TTC549 (cell line): ENCODE results near the gene CDK14.
"Not testable (repeated sequence)": the region's sequence is repeated elsewhere in the genome, so short reads cannot be mapped to it uniquely, and the experiment has no call there.

Experiments used
- FAIRE-seq: peaks from 2 replicates; lab custom pipeline; 2012; peaks lifted over from hg19 to GRCh38; lab: Jason Lieb, UNC

The CDK14 gene

DNA sequence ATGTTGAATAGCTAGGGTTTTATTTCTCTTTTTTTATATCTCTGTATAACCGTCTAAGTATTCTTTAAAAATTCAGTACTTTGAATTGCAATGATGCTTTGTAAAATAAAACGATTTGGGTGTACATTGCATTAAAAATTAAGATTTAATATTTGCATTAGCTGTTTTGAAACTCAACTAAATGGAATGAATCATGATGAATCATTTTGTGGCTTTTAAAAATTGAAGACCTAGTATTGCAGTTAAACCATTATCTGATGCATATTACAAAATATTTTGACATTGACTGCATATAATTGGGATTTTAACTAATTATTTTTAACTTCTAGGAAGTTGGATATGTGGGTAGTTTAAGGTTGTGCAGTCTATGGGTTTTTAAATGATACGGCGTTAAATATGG, 314.0 kb downstream of the CDK14 start:
- FAIRE-seq: no peak

DNA sequence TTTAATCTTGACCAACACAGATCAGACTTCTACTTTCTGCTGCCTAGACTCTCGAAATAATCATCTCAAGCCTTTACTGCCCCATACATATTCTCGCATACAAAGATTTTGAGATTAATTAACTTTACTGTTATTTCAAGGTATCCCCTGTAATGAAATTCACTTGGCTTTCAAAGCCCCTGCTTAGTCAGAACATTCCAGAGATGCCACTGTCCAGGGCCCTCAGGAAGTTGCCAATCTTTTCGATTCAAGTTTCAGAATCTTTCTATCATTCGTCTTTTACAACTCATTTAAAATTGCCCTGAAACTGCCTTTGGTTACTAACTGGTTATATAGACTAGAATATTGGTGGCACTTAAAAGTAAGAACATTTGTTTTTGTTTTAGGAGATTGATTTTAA, 320.2 kb downstream of the CDK14 start:
- FAIRE-seq: no peak

DNA sequence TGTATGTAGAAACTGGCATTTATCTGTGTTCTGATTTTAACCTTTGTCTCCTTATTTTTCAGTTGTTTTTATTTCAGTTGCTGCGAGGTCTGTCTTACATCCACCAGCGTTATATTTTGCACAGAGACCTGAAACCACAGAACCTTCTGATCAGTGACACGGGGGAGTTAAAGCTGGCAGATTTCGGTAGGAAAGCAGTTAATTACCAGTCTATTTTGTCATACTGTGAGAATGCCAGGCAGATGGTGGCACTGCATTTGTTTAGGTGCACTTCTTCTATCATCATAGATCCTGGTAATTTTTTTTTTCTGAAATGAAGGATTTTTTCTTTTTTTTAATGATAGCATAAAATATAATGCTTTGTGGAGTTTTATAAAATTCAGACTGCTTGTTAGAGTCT, 321.4 kb downstream of the CDK14 start:
- no peak for FAIRE-seq

DNA sequence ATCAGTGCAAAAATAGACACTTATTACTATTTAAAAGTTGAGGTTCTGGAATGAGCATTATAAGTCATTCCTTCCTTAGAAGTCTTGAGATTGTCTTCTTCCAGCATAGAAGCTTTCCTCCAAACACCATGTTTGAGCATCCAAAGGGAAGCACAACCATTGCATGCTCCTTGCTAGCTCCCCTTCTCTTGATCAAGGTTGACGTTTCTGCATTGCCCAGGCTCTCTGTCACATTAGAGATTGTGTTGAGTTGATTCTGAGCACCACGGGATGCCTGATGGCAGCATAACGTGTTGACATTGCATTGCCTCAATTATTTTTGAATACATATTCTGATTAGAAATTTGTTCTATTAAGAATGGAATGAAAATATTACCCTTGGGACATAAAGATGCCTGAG, 322.2 kb downstream of the CDK14 start:
- FAIRE-seq: no peak

DNA sequence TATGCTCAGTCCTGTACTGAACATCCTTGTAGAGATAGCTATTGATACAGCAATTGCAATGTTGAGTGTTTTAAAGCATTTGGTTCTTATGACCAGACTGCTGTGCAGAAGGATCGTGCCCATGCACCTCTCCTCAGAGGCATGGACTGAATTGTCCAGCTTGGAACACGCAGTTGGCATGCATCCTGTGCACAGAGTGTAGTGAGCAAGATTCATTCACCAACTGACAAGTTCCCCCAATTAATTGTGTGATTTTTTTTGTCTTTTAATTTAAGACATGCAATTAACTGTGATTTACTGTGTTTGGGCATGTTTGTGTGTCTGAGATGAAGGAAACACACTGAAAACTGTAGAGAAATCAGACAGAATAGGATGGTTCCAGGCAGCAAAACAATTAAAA, 323.7 kb downstream of the CDK14 start:
- FAIRE-seq: no peak

DNA sequence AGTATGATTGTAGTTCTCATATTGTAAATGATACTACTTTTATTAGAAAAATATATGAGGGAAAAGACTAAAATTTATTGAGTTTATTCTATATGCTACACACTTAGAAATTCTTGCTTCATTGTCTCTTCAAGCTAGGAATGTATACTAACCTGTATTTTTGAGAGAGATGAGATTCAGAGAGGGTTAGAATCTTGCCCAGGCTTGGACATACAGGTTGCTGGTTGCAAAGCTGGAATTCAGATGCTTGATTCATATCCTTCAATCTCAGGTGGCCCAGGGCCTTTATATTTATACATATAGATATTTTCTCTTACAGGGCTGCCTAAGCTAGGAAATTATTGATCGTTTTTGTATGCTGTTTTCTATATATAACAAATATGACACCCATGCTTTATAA, 324.2 kb downstream of the CDK14 start:
- FAIRE-seq: no peak

DNA sequence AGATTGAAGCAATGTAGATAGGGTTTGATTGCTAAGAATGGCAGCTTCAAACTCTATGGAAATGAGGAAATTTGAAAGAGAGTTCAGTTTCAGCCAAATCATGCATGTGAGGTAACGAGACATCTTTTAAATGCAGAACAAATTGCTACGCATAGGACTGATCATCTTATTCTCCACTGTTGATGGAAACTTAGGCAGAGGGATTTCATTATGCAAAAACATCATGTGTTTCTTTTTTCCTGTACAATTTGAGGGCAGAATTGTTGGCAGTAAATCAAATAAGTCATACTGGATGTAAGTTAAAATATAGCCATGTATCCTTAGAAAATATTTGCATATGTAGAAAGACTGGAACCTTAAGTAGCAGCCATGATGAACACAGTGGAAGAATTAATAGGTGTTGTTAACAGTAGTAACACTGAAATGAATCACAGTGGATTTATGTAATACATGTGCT, 327.4 kb downstream of the CDK14 start:
- FAIRE-seq: no peak

DNA sequence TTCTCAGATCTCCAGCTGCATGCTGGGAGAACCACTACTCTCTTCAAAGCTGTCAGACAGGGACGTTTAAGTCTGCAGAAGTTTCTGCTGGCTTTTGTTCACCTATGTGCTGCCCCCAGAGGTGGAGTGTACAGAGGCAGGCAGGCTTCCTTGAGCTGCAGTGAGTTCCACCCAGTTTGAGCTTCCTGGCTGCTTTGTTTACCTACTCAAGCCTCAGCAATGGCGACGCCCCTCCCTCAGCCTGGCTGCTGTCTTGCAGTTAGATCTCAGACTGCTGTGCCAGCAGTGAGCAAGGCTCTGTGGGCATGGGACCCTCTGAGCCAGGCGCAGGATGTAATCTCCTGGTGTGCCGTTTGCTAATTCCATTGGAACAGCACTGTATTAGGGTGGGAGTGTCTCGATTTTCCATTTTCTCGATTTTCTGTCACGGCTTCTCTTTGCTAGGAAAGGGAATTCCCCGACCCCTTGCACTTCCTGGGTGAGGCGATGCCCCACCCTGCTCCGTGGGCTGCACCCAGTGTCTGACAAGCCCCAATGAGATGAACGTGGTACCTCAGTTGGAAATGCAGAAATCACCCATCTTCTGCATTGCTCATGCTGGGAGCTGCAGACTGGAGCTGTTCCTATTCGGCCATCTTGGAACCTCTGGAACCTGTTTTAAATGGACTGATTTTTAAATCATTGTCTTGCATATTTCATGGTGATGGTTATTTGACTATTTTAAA, 332.7 kb downstream of the CDK14 start:
- not testable (repeated sequence) for FAIRE-seq

DNA sequence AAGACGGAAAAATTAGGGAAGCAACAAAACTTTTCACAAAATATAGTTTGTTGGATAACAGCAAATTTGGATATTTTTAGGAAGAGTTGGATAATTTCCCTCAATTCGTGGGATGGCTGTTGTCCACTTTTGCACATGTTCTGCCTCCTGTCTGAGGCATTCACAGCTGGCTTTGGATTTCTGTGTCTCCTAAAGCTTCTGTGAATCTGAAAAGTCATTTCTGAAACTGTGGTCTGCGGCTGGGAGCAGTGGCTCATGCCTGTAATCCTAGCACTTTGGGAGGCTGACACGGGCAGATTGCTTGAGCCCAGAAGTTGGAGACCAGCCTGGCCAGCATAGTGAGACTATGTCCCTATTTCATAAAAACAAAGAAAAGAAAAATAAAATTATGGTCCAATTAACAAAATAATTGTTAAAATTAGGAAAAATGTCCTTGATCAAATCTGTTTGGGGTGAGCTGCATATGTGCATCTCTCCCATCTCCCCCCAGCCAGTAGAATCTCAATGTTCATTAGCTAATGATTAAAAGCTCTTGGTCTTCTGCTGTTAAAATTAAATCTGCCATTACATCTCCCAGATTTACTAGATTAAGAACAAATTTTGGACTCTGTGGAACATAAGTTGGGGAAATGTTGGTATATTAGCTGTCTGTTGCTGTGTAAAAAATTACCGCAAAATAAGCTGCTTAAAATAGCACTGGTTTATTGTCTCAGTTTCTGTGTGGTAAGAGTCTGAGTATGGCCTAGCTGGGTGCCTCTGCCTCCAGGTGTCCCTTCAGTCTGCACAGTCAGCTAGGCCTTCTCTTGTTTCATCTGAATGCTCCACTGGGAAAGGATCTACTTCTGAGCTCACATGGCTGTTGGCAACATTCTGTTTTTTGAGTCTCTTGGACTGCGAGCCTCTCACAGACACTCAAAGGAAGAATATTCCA, 336.1 kb downstream of the CDK14 start:
- no peak for FAIRE-seq

DNA sequence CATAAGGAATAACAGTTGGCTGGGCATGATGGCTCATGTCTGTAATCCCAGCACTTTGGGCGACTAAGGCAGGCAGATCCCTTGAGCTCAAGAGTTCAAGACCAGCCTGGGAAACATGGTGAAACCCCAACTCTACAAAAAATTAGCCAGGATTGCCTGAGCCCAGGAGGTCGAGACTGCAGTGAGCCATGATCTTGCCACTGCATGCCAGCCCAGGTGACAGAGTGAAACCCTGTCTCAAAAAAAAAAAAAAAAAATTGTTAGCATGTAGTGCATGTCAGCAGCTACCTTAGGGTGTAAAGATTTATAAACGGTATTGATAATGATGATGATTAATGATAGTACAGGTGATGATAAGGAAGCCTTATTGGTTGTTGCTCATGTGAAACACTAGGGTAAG, 336.9 kb downstream of the CDK14 start:
- no peak for FAIRE-seq

DNA sequence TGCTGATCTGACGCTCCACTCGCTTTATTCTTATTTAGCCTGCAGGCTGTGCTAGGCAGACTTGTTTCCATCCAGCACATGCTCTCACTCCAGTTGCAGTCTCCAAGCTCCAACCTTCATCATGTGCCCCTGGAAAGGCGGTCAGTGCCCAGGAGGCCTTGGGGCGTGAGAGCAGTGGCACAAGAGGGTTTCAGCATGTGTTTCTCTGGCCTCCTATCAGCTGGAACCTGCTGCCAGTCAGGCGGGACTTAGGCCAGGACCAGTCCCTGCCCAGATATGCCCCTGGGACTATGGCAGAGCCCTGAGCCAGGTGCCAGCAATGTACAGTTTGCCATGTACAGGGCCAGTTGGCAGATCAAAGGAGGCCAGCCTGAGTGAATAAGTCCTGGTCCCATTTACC, 337.9 kb downstream of the CDK14 start:
- no peak for FAIRE-seq

DNA sequence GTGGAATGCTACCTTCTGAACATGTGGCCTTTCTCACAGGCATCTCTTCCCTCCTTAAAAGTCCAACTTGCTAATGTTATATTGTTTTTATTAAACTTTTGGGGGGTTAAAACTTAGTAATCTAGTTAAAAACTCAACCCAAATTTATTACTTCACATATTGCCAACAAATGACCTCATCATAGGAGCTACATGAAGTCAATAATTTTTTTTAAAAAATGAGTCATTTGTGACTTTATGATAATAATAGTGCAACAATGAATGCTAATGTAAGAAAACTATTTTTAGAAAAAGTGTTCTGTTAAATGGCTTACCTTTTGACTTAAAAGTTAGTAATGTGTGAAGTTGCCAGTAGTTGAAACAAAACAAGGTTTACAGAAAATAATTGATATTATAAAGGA, 342.2 kb downstream of the CDK14 start:
- FAIRE-seq: no peak

DNA sequence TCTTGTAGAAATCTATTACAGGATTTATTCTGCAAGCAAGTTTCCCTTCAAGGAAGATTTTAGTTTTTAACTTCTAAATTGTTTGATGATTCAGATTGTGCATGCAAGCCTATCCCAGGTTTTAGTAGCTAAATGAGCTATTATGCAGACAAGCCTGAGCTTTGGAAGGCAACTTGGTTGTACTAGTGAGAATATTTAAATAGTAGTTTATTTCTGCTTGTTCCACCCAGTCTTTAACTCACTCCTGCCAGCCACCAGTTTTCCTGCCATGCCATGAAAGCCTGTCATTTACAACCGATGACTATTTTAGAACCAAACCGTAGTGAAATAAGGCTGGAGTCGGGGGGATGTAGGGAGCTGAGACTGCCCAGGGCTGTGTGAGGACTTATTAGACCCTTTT, 343.5 kb downstream of the CDK14 start:
- FAIRE-seq: no peak

DNA sequence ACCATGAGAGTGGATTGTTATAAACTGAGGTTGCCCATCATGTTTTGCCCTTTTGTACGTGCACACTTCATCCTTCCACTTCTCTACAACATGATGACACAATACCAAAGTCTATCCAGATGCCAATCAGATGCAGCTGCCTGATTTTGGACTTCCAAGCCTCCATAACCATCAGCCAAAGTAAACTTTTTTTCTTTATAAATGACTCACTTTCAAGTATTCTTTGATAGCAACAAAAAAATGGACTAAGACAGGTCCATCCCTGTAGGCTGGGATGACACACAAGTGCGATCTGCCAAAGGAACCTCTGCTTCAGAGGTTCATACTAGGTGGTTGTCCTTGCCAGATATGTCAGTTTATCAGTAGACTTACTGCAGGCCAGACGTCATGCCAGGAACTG, 347.9 kb downstream of the CDK14 start:
- FAIRE-seq: no peak

DNA sequence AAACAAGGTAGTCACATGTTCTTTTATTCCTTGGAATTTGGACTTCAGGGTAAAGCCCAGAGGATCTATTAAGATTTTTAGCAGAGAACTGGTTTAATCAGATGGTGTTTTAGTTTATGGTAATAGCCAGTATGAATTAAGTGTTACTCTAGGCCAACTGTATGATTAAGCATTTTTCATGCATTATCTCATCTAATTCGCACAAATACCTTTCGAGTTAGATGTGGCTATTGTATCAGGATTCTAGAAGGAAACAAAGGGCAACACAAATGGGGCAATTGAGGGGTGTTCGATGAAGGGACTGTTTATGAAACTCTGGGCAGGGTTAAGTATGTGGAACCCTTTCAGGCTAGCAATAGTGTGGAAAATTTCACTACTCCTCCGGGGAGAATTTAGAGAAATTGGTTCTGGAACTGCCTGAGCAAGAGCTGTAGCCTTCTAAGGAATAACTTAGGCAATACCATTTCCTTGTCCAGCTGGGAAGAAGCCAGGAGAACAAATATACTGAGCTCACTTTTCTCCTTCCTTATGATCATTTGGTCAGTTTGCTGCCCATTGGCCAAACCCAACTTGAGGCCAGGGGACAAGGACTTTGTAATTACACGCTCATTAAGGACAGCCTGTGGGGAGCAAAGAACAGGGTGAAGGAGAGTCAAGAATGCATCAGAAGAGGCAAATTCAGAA, 349.1 kb downstream of the CDK14 start:
- FAIRE-seq: no peak

DNA sequence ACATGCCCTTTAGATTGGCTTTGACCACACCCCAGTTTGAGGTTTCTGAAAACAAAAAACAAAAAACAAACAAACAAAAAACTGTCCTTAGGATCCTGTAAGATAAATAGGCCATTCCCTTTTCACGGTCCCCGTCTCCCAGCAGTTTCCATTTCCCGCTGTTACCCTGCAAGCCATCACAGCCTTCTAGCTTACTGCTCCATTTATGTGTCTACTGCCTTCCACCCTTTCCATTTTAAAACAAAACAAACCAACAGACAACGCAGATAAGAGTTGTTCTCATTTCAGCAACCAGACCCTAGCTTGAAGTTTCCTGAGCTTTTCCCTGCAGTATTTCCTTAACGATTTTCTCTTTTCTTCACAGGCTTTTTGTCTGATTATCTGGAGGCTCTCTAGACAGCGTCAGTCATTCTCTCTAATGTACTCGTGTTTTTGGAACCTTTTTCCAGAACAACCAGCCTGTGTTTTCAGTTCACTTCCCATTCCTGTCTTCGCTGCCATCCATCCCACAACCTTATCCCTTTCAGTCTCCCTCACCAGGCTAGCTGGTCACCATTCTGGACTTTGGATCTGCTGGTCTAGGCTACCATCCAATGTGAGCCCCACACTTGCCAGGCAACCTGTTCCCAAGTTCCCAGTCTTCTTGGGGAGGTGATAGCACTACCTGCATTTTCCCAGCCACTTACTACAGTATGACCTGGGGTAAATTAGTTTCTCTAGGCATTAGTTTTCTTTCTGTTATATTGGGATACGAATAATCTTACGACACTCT, 350.8 kb downstream of the CDK14 start:
- no peak for FAIRE-seq

DNA sequence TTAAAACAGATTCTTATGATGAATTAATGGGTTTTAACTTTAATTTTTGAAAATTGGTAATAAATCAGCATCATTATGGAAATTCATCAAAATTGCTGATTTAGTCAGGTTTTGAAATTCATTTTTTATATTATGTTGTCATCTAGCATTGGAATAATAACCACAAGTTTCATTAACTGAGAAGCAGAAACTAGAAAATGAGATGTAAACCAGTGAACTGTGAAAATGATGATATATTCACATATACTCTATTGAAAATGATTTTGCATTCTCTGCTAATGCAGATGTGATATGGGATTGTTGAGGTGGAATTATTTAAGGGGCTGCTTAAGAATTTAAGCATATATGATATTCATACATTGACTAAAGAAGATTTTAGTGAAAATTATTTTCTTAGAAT, 352.0 kb downstream of the CDK14 start:
- no peak for FAIRE-seq

DNA sequence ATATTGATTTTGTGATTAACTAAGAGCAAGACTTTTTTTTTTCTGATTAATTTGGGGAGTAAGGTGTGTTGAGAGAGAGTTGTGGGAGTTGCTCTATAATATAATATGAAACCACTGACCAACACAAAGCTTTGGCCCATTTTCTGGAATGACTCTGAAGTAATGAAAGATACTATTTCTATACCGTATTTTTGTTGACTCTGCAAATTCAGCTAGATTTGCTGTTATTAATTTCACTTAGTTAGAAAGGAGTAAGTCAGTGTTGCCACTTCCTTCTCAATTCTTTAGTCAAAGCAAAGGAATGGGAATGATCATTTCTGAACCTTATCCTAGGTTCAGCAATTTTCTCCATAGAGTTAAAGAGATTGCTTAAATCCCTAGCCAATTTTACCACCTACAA, 355.1 kb downstream of the CDK14 start:
- FAIRE-seq: no peak

DNA sequence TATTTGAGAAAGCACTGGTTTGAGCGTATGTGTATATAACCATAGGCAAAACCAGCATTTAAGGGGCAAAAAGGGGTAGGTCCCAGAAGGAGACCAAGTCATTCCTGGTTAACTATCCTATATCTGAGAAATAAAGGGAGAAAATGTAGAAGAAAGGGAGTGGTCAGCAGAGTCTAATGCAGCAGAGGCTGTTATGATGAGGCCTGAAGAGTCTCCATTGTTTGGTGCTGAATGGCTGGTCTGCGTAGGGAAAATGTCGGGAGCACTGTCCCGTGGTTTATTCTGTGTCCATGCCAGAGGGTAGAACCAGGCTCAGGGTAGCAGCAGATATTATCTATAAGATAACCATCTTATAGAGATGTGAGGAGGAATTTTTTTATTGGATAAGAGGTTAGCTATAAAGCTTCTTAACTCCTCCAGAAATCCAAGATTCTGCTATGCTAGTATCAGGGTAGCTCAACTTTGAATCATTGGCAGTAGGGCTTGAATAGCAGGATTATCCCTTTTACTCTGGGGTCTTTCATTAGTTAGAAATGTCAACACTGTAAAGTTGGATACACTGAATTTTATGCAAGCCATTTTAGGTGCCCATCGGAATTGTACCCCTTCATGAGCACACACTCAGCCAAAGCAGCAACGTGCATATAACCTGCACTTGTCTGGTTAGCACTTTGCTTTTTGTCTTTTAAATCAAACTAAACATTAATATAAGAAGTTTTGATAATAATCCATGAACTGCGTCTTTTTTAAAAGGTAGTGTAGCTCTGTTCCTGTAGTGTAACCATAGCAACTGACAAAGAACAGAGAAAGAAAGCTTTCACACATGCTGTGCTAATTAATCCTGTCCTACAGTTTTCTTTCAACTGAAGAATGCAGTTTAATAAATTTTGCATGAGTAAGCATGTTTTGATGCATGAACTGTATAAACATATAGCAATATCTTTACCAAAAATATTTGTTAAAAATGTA, 356.1 kb downstream of the CDK14 start:
- FAIRE-seq: no peak

DNA sequence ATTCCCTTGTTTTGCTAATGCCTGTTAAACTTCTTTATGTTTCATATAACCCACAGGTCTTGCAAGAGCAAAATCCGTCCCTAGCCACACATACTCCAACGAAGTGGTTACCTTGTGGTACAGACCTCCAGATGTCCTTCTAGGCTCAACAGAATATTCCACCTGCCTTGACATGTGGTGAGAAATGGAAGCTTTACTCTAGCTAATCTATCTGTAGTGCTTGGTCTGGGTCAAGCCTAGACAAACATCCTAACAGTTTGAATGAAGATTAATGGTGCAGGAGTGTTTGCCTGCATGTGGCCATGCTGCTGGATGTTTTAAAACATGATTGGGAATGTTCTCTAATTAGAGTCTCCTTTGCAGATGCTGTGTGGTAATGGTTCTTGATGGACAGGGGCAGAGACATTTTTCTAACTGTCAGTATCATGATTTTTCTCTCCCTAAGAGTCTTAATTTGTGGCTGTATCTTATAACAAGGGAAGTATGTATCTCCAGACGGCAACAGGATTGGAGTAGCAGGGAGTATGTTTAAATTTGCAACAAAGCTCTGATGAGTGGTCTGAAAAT, 359.6 kb downstream of the CDK14 start:
- no peak for FAIRE-seq

DNA sequence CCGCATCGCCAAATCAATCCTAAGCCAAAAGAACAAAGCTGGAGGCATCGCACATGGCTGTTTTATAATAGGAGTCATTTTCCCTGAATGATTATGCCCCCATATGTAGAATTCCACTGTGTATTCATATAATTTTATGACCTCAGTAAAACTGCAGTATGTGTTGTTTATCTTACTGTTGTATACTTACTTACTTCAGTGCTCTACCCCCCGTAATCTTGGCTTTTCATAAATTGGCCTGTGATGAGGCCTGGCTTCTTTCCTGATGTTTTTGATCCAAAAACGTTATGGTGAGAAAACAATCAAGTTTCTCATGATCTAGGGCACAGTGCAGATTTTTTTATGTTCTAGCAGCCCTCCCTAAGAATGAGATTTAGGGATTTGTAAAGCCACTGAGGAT, 361.8 kb downstream of the CDK14 start:
- no peak for FAIRE-seq
